Fibroblast of lung (primary cell): ENCODE data around the gene OR14C36. TPM values are rescaled to one million over a fixed set of nuclear protein-coding genes. Genes with fewer than 3 reads are reported as not detected.

Experiments
- DNase-seq, 2 donors: peaks; one replicate each; pipeline versions ENCODE4 v3.0.0 to v3.0.0-alpha.2; 2010; ENCODE audit warnings: low read depth in 2 of 2
- H2AFZ ChIP-seq: 2 replicates; pipeline ENCODE4 v1.5.1; 2012; ENCODE audit warnings: low read length, control low read depth, inconsistent platforms
- H3K27ac ChIP-seq: 2 replicates; pipeline ENCODE4 v1.5.1; 2011; ENCODE audit warnings: low read length, control low read depth; ENCODE audit not compliant: insufficient read depth
- H3K27me3 ChIP-seq: 2 replicates; pipeline ENCODE4 v1.5.1; 2011; ENCODE audit warnings: mild to moderate bottlenecking, low read length; ENCODE audit not compliant: control insufficient read depth, insufficient read depth
- H3K36me3 ChIP-seq: 2 replicates; pipeline ENCODE4 v1.5.1; 2011; ENCODE audit warnings: low read length; ENCODE audit not compliant: control insufficient read depth, insufficient read depth
- H3K4me1 ChIP-seq: 2 replicates; pipeline ENCODE4 v1.5.1; 2011; ENCODE audit warnings: low read length; ENCODE audit not compliant: control insufficient read depth, insufficient read depth; ENCODE audit errors: extremely low read depth
- H3K4me2 ChIP-seq: 2 replicates; pipeline ENCODE4 v1.5.1; 2011; ENCODE audit warnings: low read length, control low read depth; ENCODE audit not compliant: insufficient read depth; ENCODE audit errors: extremely low read depth
- H3K4me3 ChIP-seq, 4 experiments: fragments of 200-600 bp in 1 of 4; sonication (generic) in 1 of 4; replicated peaks in 1 of 4; 2 replicates each; pipeline ENCODE4 v1.5.1; 2011 to 2016; ENCODE audit warnings: low read length in 4 of 4, low read depth in 3 of 4, mild to moderate bottlenecking in 3 of 4, control low read depth in 2 of 4, inconsistent platforms in 1 of 4, mixed read lengths in 1 of 4; ENCODE audit not compliant: insufficient read depth in 1 of 4; ENCODE audit errors: control extremely low read depth in 1 of 4
- H3K79me2 ChIP-seq: 2 replicates; pipeline ENCODE4 v1.5.1; 2012; ENCODE audit warnings: mild to moderate bottlenecking, low read length, inconsistent platforms; ENCODE audit not compliant: control insufficient read depth, insufficient read depth
- H3K9ac ChIP-seq: 2 replicates; pipeline ENCODE4 v1.5.1; 2011; ENCODE audit warnings: mild to moderate bottlenecking, low read length, control low read depth; ENCODE audit not compliant: insufficient read depth
- H3K9me3 ChIP-seq: 2 replicates; pipeline ENCODE4 v1.5.1; 2012; ENCODE audit warnings: low read depth, low read length; ENCODE audit not compliant: control insufficient read depth, insufficient read depth
- H4K20me1 ChIP-seq: 2 replicates; pipeline ENCODE4 v1.5.1; 2011; ENCODE audit warnings: low read length; ENCODE audit not compliant: control insufficient read depth, insufficient read depth; ENCODE audit errors: extremely low read depth
- EZH2 ChIP-seq: IDR thresholded peaks from 2 replicates; pipeline ENCODE4 v1.5.1; 2012; ENCODE audit warnings: low read length, control low read depth, mild to moderate bottlenecking; ENCODE audit errors: missing control alignments
- polyA plus RNA-seq, 2 donors: library from polyadenylated mRNA; depleted of rRNA in 1 of 2; stranded (reverse) in 1 of 2; unstranded in 1 of 2; fragments of >200 nt; gene quantifications; 2 replicates each; pipeline ENCODE4 v1.2.1, GENCODE V29; 2011 to 2012; ENCODE audit warnings: missing spikeins in 1 of 2
- total RNA-seq: library from RNA; depleted of rRNA; stranded (reverse); fragments of >200 nt; gene quantifications from 2 replicates; pipeline ENCODE4 v1.2.1, GENCODE V29; 2014
- TF ChIP-seq, protein P1 (sequence below), 2 donors: IDR thresholded peaks in 1 of 2; conservative IDR thresholded peaks in 1 of 2; 1 replicate in 1 of 2; 2 replicates in 1 of 2; pipeline ENCODE4 v1.5.1; 2011 to 2012; ENCODE audit warnings: low read length in 2 of 2, control low read depth in 1 of 2, inconsistent platforms in 1 of 2, low read depth in 1 of 2, mild to moderate bottlenecking in 1 of 2

The OR14C36 gene
- total and polyA plus RNA-seq, 2 donors (not counting 1 experiment from before 2014, with no cell fraction given) = not detected

DNA sequence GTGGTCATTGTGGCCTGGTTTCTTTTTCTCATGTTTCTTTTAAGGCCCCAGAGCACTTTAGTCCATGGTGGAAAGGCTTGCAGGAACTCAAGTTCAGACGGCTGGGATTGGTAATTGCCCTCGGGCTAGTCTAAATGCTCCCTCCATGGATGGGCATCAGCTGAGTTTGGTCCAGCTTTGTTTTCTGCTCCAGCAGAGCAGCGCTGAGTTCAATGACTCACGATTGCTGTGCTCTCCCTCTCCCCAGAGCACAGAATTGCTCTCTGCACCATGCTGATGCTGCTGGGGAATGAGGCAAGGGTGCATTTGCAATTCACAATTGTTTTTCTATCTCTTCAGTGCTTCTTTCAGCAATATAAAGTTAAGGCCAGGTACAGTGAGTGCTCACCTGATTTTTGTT, 25.2 kb downstream of the OR14C36 start:
- DNase-seq = no peak
- no peaks in the 10 kb centered on the region for H3K9me3 ChIP-seq
- no peak overlapping the region for H3K27ac ChIP-seq
- no peak overlapping the region for H3K9ac ChIP-seq
- H3K4me3 ChIP-seq = no peak overlapping the region
- no peak overlapping the region for H3K4me2 ChIP-seq
- no peaks in the 10 kb centered on the region for H4K20me1 ChIP-seq
- no peaks in the 10 kb centered on the region for H3K79me2 ChIP-seq
- TF ChIP-seq, protein P1, sequence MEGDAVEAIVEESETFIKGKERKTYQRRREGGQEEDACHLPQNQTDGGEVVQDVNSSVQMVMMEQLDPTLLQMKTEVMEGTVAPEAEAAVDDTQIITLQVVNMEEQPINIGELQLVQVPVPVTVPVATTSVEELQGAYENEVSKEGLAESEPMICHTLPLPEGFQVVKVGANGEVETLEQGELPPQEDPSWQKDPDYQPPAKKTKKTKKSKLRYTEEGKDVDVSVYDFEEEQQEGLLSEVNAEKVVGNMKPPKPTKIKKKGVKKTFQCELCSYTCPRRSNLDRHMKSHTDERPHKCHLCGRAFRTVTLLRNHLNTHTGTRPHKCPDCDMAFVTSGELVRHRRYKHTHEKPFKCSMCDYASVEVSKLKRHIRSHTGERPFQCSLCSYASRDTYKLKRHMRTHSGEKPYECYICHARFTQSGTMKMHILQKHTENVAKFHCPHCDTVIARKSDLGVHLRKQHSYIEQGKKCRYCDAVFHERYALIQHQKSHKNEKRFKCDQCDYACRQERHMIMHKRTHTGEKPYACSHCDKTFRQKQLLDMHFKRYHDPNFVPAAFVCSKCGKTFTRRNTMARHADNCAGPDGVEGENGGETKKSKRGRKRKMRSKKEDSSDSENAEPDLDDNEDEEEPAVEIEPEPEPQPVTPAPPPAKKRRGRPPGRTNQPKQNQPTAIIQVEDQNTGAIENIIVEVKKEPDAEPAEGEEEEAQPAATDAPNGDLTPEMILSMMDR (conservative IDR thresholded peaks at IDR 0.05 in 1 of 2, IDR thresholded peaks at IDR 0.05 in 1 of 2; ENCODE audit: low read depth in 1 of 2, low read length in 2 of 2) = no peak
- TF ChIP-seq EZH2 = no peak
- no peak overlapping the region for H2AFZ ChIP-seq
- no peaks in the 10 kb centered on the region for H3K27me3 ChIP-seq
- no peaks in the 10 kb centered on the region for H3K36me3 ChIP-seq
- H3K4me1 ChIP-seq = no peaks in the 10 kb centered on the region

DNA sequence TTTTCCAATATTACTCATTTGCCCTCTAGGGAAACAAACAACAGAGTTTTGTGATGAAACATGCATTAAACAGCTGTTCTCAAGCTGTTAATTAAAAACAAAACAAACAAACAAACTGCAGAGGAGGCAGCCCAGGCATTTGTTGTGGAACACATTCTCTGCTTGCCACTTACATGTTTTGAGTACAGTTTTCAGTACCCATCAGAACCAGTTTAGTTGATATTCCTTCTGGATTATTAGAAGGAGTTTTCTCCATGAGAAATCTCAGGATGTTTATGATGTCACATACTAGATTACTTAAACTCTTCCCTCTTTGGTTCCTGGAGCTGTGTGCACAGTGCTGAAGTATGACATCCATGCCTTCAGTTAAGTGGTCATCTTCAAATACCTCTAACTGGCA, 26.9 kb downstream of the OR14C36 start, which contains the start of gene OR2T6:
OR2T6 (plus strand) TSS at position 301 of the 400 bp plus-strand sequence. CDS start 11,863 bp downstream, outside the sequence.
- TF ChIP-seq, protein P1 (conservative IDR thresholded peaks at IDR 0.05 in 1 of 2, IDR thresholded peaks at IDR 0.05 in 1 of 2; ENCODE audit: low read depth in 1 of 2, low read length in 2 of 2) = no peak
- TF ChIP-seq EZH2 = no peak
- H2AFZ ChIP-seq = no peak within 1 kb of the TSS

DNA sequence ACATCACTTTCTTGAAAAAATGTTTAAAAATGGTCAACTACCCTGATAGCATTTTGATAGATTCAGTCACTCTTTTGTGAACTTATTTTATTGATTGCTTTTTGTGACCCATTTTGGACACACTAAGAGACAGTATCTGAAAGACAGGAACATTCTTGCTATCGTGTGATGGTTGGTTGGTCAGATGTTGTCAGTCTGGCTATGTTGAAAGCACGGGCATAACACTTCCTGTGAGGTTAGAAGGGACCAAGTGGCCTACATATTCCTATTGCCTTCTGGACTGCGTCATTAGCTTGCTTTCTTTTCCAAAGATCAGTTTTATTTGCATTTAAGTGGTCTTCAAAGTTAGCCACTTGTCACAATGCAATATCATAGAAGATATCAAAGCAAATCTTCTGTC, 28.3 kb downstream of the OR14C36 start:
- H3K4me2 ChIP-seq = no peak overlapping the region
- H3K27ac ChIP-seq = no peak overlapping the region
- H4K20me1 ChIP-seq = no peaks in the 10 kb centered on the region
- no peak for TF ChIP-seq EZH2
- TF ChIP-seq, protein P1 (conservative IDR thresholded peaks at IDR 0.05 in 1 of 2, IDR thresholded peaks at IDR 0.05 in 1 of 2; ENCODE audit: low read depth in 1 of 2, low read length in 2 of 2) = no peak
- H2AFZ ChIP-seq = no peak overlapping the region
- H3K9me3 ChIP-seq = no peaks in the 10 kb centered on the region
- H3K4me1 ChIP-seq = no peaks in the 10 kb centered on the region
- DNase-seq = no peak
- H3K4me3 ChIP-seq = no peak overlapping the region
- no peaks in the 10 kb centered on the region for H3K36me3 ChIP-seq
- no peaks in the 10 kb centered on the region for H3K79me2 ChIP-seq
- H3K9ac ChIP-seq = no peak overlapping the region
- H3K27me3 ChIP-seq = no peaks in the 10 kb centered on the region

More for the DNA sequence above, 26.9 kb downstream of the OR14C36 start, which contains the start of gene OR2T6:
- Histone ChIP-seq H3K9me3 (no peaks in the 10 kb centered on the region), H3K4me1 (no peaks in the 10 kb centered on the region), H3K4me3 (no peak within 1 kb of the TSS), H3K36me3 (no peaks in the 10 kb centered on the region), H3K27ac (no peak within 1 kb of the TSS), H3K9ac (no peak within 1 kb of the TSS), H3K27me3 (no peaks in the 10 kb centered on the region), H3K4me2 (no peak within 1 kb of the TSS), H3K79me2 (no peaks in the 10 kb centered on the region), H4K20me1 (no peaks in the 10 kb centered on the region)
- DNase-seq = no peak
